PC-3 (cell line): ENCODE results near the gene CIITA. TPM values are rescaled to one million over a fixed set of nuclear protein-coding genes. Genes with fewer than 3 reads are reported as not detected.

Experiments used
- ATAC-seq: fragments of 200-7000 bp; cut with Tn5 transposase; 2 replicates; pipeline ENCODE4 v1.9.1; 2020; ENCODE audit warnings: mild to moderate bottlenecking, moderate library complexity
- BruUV-seq: library from RNA; stranded (reverse); fragments of 400-500 nt; replicated peaks from 2 replicates; lab custom pipeline; 2021; lab: Mats Ljungman, UMichigan
- CTCF ChIA-PET: fragments of 300-600 bp; sonication (Branson Sonifier 250); formaldehyde crosslinking; loops from one replicate; lab custom pipeline; 2022; ENCODE audit warnings: antibody characterized with exemption; lab: Charles Lee
- POLR2A ChIA-PET: fragments of 300-600 bp; sonication (Branson Sonifier 250); formaldehyde crosslinking; loops from one replicate; lab custom pipeline; 2022; ENCODE audit warnings: antibody characterized with exemption; ENCODE audit not compliant: unreplicated experiment; lab: Charles Lee
- DNase-seq: peaks from one replicate; pipeline ENCODE4 v3.0.0-alpha.2; 2015
- H2AFZ ChIP-seq: fragments of 300-600 bp; sonication (generic); 2 replicates; pipeline ENCODE4 v1.6.0; 2016; ENCODE audit warnings: antibody characterized with exemption, low read length
- H3F3A ChIP-seq: fragments of 300-600 bp; sonication (generic); one replicate; pipeline ENCODE4 v1.6.0; 2017; ENCODE audit warnings: antibody characterized with exemption, low read length, control low read depth, mild to moderate bottlenecking; ENCODE audit not compliant: unreplicated experiment
- H3K27ac ChIP-seq: fragments of 300-600 bp; sonication (generic); 2 replicates; pipeline ENCODE4 v1.5.1; 2016; ENCODE audit warnings: mild to moderate bottlenecking, low read length
- H3K27me3 ChIP-seq: fragments of 300-600 bp; sonication (generic); 2 replicates; pipeline ENCODE4 v1.6.1; 2016; ENCODE audit warnings: low read length, mixed read lengths
- H3K36me3 ChIP-seq: fragments of 300-600 bp; sonication (generic); 2 replicates; pipeline ENCODE4 v1.6.1; 2016; ENCODE audit warnings: low read depth, mixed run types, low read length, mixed read lengths
- H3K4me1 ChIP-seq: fragments of 300-600 bp; sonication (generic); 2 replicates; pipeline ENCODE4 v1.5.1; 2016; ENCODE audit warnings: low read length; ENCODE audit not compliant: insufficient read depth
- H3K4me2 ChIP-seq: fragments of 300-600 bp; sonication (generic); 2 replicates; pipeline ENCODE4 v1.6.0; 2016; ENCODE audit warnings: low read length
- H3K4me3 ChIP-seq: fragments of 300-600 bp; sonication (generic); 2 replicates; pipeline ENCODE4 v1.5.1; 2016; ENCODE audit warnings: mild to moderate bottlenecking, low read length, mixed read lengths
- H3K79me2 ChIP-seq: fragments of 300-600 bp; sonication (generic); 2 replicates; pipeline ENCODE4 v1.6.1; 2017; ENCODE audit warnings: low read length, mixed read lengths
- H3K9ac ChIP-seq: fragments of 300-600 bp; sonication (generic); 2 replicates; pipeline ENCODE4 v1.6.0; 2016; ENCODE audit warnings: mild to moderate bottlenecking, low read length
- H3K9me2 ChIP-seq: fragments of 300-600 bp; sonication (generic); replicated peaks from 2 replicates; pipeline ENCODE4 v1.6.1; 2016; ENCODE audit warnings: mixed run types, low read length, mixed read lengths
- H3K9me3 ChIP-seq: fragments of 300-600 bp; sonication (generic); 2 replicates; pipeline ENCODE4 v1.6.1; 2016; ENCODE audit warnings: low read length, mixed read lengths
- H4K20me1 ChIP-seq: fragments of 300-600 bp; sonication (generic); 2 replicates; pipeline ENCODE4 v1.6.1; 2016; ENCODE audit warnings: low read length, mixed read lengths
- EZH2 ChIP-seq: fragments of 300-600 bp; sonication (generic); IDR thresholded peaks from one replicate; pipeline ENCODE4 v1.6.1; 2017; ENCODE audit warnings: antibody characterized with exemption, mild to moderate bottlenecking, low read length; ENCODE audit not compliant: unreplicated experiment
- EZH2phosphoT487 ChIP-seq: fragments of 300-600 bp; sonication (generic); IDR thresholded peaks from 2 replicates; pipeline ENCODE4 v1.6.1; 2018; ENCODE audit warnings: mild to moderate bottlenecking, antibody characterized with exemption, low read length, borderline replicate concordance
- intact Hi-C: fragments of 100-400 bp; cut with micrococcal nuclease; formaldehyde crosslinking; loops from 2 replicates; pipeline ENCODE4 v1.9.0; 2023
- total RNA-seq: library from RNA; depleted of rRNA; stranded (reverse); fragments of >200 nt; gene quantifications from 2 replicates; pipeline ENCODE4 v1.2.3, GENCODE V29; 2014; rRNA removed
- TF ChIP-seq, protein P1 (sequence below): fragments of 300-600 bp; sonication (generic); conservative IDR thresholded peaks from 2 replicates; pipeline ENCODE4 v1.5.1; 2017; ENCODE audit warnings: antibody characterized with exemption, low read depth, mild to moderate bottlenecking, low read length

Gene CIITA
- total RNA-seq, 1 experiment from 2014 or later = not detected

DNA sequence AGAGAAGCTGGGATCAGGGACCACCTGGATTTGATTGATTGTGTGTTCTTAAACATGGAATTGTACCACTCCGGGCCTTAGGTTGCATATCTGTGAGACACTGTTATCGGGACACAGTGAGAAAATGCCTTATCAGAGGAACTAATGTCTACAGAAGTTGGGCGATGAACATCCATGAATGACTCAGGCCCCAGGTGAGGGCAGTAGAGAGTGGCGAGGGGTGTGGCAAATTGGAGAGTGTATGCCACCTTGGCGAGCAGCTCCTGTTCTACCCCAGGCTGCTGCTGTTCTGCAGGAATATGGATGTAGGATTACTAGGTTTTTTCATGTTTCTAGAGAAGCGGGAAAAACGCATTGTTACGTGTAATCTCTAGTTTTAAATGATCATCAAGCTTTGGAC, 106.2 kb downstream of the CIITA start:
- H4K20me1 ChIP-seq = no peaks in the 10 kb centered on the region
- TF ChIP-seq EZH2phosphoT487 (no peak), EZH2 (no peak)
- TF ChIP-seq, protein P1, sequence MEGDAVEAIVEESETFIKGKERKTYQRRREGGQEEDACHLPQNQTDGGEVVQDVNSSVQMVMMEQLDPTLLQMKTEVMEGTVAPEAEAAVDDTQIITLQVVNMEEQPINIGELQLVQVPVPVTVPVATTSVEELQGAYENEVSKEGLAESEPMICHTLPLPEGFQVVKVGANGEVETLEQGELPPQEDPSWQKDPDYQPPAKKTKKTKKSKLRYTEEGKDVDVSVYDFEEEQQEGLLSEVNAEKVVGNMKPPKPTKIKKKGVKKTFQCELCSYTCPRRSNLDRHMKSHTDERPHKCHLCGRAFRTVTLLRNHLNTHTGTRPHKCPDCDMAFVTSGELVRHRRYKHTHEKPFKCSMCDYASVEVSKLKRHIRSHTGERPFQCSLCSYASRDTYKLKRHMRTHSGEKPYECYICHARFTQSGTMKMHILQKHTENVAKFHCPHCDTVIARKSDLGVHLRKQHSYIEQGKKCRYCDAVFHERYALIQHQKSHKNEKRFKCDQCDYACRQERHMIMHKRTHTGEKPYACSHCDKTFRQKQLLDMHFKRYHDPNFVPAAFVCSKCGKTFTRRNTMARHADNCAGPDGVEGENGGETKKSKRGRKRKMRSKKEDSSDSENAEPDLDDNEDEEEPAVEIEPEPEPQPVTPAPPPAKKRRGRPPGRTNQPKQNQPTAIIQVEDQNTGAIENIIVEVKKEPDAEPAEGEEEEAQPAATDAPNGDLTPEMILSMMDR = 0 out of 2 replicates have a peak, but pooled peaks have one; percentile 37
- no peaks in the 10 kb centered on the region for H3F3A ChIP-seq
- intact Hi-C loops = no loop called here
- no peak overlapping the region for H3K9ac ChIP-seq
- H3K4me3 ChIP-seq = no peak overlapping the region
- no peaks in the 10 kb centered on the region for H3K79me2 ChIP-seq
- H3K9me2 ChIP-seq = no peaks in the 10 kb centered on the region
- no peaks in the 10 kb centered on the region for H3K4me1 ChIP-seq
- H3K36me3 ChIP-seq = 0 out of 2 replicates have a peak, but pooled peaks cover 3% of the 10 kb centered on the region
- no peaks in the 10 kb centered on the region for H3K9me3 ChIP-seq
- POLR2A ChIA-PET = no interaction called here
- DNase-seq = no peak
- H2AFZ ChIP-seq = no peak overlapping the region
- H3K27me3 ChIP-seq = no peaks in the 10 kb centered on the region
- no TSS peak for BruUV-seq
- no peak overlapping the region for H3K4me2 ChIP-seq
- no peak for ATAC-seq
- no peak overlapping the region for H3K27ac ChIP-seq
- CTCF ChIA-PET = no interaction called here

DNA sequence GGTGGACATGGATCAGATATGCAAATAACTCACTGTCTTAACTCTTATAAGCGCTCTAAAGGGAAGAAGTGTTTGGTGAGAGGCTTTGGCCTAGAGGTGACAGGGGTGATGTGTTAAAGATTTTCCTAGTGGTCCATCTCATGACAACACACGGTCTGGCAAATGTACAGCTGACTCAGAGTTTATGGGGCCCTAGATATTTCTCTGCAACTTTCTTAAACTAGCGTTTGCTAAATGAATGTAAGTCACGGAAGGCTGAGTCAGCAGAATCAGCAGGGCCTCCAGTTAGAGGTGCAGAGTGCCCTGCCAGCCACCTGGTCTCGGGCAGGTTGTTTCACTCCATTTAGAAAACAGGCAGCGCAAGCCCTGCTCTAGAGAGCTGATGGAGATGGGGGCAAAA, 107.5 kb downstream of the CIITA start:
- 0 out of 2 replicates have a peak, but pooled peaks cover 3% of the 10 kb centered on the region for H3K36me3 ChIP-seq
- H3F3A ChIP-seq = no peaks in the 10 kb centered on the region
- no peak overlapping the region for H3K9ac ChIP-seq
- no peaks in the 10 kb centered on the region for H3K9me3 ChIP-seq
- no peaks in the 10 kb centered on the region for H4K20me1 ChIP-seq
- DNase-seq (peak; percentile 33), ATAC-seq (peak; percentile 38)
- ChIA-PET POLR2A (no interaction called here), CTCF (no interaction called here)
- TF ChIP-seq, protein P1 = no peak
- no peak for TF ChIP-seq EZH2phosphoT487
- no peaks in the 10 kb centered on the region for H3K4me1 ChIP-seq
- H3K27ac ChIP-seq = no peak overlapping the region
- H2AFZ ChIP-seq = no peak overlapping the region
- intact Hi-C loops = no loop called here
- H3K9me2 ChIP-seq = no peaks in the 10 kb centered on the region
- H3K4me3 ChIP-seq = no peak overlapping the region
- H3K79me2 ChIP-seq = no peaks in the 10 kb centered on the region
- no peaks in the 10 kb centered on the region for H3K27me3 ChIP-seq
- no TSS peak for BruUV-seq
- H3K4me2 ChIP-seq = no peak overlapping the region

Other genes starting within 250 kb of the CIITA start
- gene TEKT5, start 182.3 kb upstream of the CIITA start, total RNA-seq = not detected in 2 replicates
- 34.3 and 49.3 TPM in 2 replicates for gene NUBP1, start 133.4 kb upstream of the CIITA start, total RNA-seq
- not detected in 2 replicates for gene TVP23A, start 58.4 kb upstream of the CIITA start, total RNA-seq
- 36.1 and 43.2 TPM in 2 replicates for gene DEXI, start 65.3 kb downstream of the CIITA start, total RNA-seq
- gene CLEC16A, start 67.4 kb downstream of the CIITA start, total RNA-seq = 9.5 and 14.6 TPM in 2 replicates